ENCODE data around the gene CCP110. TPM values are rescaled to one million over a fixed set of nuclear protein-coding genes. Genes with fewer than 3 reads are reported as not detected.

CCP110 gene
- total RNA-seq, 2 donors from 2014 or later = 8.2 to 11.1 TPM

- Histone ChIP-seq H3K27me3 (no peaks in the 10 kb centered on the region), H3K36me3 (no peaks in the 10 kb centered on the region), H3K4me3 (no peak overlapping the region), H3K9ac (ENCODE audit: low read depth in 2 of 2, low read length in 2 of 2) (no peak overlapping the region), H3K9me3 (no peaks in the 10 kb centered on the region), H3K27ac (no peak overlapping the region), H3K4me1 (no peaks in the 10 kb centered on the region)
- intact Hi-C loops (cut with DNase I) = no loop called here
- no peak for TF ChIP-seq CTCF (IDR thresholded peaks at IDR 0.05)
- DNase-seq = no peak
Measured at GRCh38 chr16:19548144-19548543, 24.4 kb downstream of the CCP110 start.

- Histone ChIP-seq H3K4me3 (no peak overlapping the region), H3K27ac (no peak overlapping the region), H3K27me3 (no peaks in the 10 kb centered on the region), H3K36me3 (no peaks in the 10 kb centered on the region), H3K9ac (ENCODE audit: low read depth in 2 of 2, low read length in 2 of 2) (no peak overlapping the region), H3K9me3 (no peaks in the 10 kb centered on the region), H3K4me1 (no peaks in the 10 kb centered on the region)
- no peak for TF ChIP-seq CTCF (IDR thresholded peaks at IDR 0.05)
- intact Hi-C loops (cut with DNase I) = no loop called here
- no peak for DNase-seq
Measured at GRCh38 chr16:19549673-19550072, 25.9 kb downstream of the CCP110 start.

GRCh38 chr16:19555186-19555937 lies 31.6 kb downstream of the CCP110 start, which contains the start of gene VPS35L:
Gene VPS35L (plus strand): TSS chr16:19555703. CDS start chr16:19555730, 27 bp downstream.
- peak within 1 kb of the TSS; percentile 76 for H3K4me3 ChIP-seq
- DNase-seq = peak; percentile 96
- H3K27ac ChIP-seq = peak within 1 kb of the TSS; percentile 76
- no peaks in the 10 kb centered on the region for H3K9me3 ChIP-seq
- no peaks in the 10 kb centered on the region for H3K4me1 ChIP-seq
- H3K36me3 ChIP-seq = no peaks in the 10 kb centered on the region
- peak; percentile 71 for TF ChIP-seq CTCF (IDR thresholded peaks at IDR 0.05)
- intact Hi-C loops (cut with DNase I) = no loop called here
- peak within 1 kb of the TSS; percentile 89 to 94 for H3K9ac ChIP-seq (ENCODE audit: low read depth in 2 of 2, low read length in 2 of 2)
- no peaks in the 10 kb centered on the region for H3K27me3 ChIP-seq

- H3K9me3 ChIP-seq = no peaks in the 10 kb centered on the region
- peak; percentile 29 for DNase-seq
- intact Hi-C loops (cut with DNase I) = no loop called here
- H3K9ac ChIP-seq (ENCODE audit: low read depth in 2 of 2, low read length in 2 of 2) = peak overlapping the region; percentile 84 to 94
- H3K36me3 ChIP-seq = no peaks in the 10 kb centered on the region
- H3K27ac ChIP-seq = peak overlapping the region; percentile 76
- no peak for TF ChIP-seq CTCF (IDR thresholded peaks at IDR 0.05)
- no peaks in the 10 kb centered on the region for H3K27me3 ChIP-seq
- no peaks in the 10 kb centered on the region for H3K4me1 ChIP-seq
- peak overlapping the region; percentile 76 for H3K4me3 ChIP-seq
Measured at GRCh38 chr16:19555938-19556771, 32.4 kb downstream of the CCP110 start.

GRCh38 chr16:19559242-19559910 lies 35.6 kb downstream of the CCP110 start:
- Histone ChIP-seq H3K27ac (no peak overlapping the region), H3K9ac (ENCODE audit: low read depth in 2 of 2, low read length in 2 of 2) (no peak overlapping the region), H3K27me3 (no peaks in the 10 kb centered on the region), H3K4me3 (no peak overlapping the region), H3K9me3 (no peaks in the 10 kb centered on the region), H3K4me1 (no peaks in the 10 kb centered on the region), H3K36me3 (no peaks in the 10 kb centered on the region)
- peak; percentile 45 for TF ChIP-seq CTCF (IDR thresholded peaks at IDR 0.05)
- intact Hi-C loops (cut with DNase I) = loop anchor here (2.0 kb wide), 1 partner anchor 327 kb away; no protein-coding TSS in a partner anchor
- peak; percentile 34 for DNase-seq
